CD14-positive monocyte (primary cell): Measurements from ENCODE around the gene L3MBTL3. TPM values are rescaled to one million over a fixed set of nuclear protein-coding genes. Genes with fewer than 3 reads are reported as not detected.

Source experiments
- DNase-seq, 3 donors: peaks; one replicate each; pipeline ENCODE4 v3.0.0-alpha.2; 2011 to 2022
- H2AFZ ChIP-seq: 2 replicates; pipeline ENCODE4 v1.6.0; 2012; ENCODE audit warnings: mild to moderate bottlenecking, low read depth, low read length, inconsistent platforms; ENCODE audit not compliant: insufficient read depth, poor library complexity, severe bottlenecking
- H3K27ac ChIP-seq, 2 donors: 1 replicate in 1 of 2; 2 replicates in 1 of 2; pipeline ENCODE4 v1.5.1; 2012 to 2013; ENCODE audit warnings: low read length in 2 of 2, control low read depth in 1 of 2, inconsistent platforms in 1 of 2, low read depth in 1 of 2, mild to moderate bottlenecking in 1 of 2
- H3K27me3 ChIP-seq, 2 donors: one replicate each; pipeline versions ENCODE4 v1.6.0 to v1.6.1; 2011 to 2013; ENCODE audit warnings: low read length in 2 of 2; ENCODE audit not compliant: control insufficient read depth in 2 of 2, insufficient read depth in 2 of 2
- H3K36me3 ChIP-seq, 2 donors: replicated peaks in 1 of 2; 1 replicate in 1 of 2; 2 replicates in 1 of 2; pipeline versions ENCODE4 v1.5.1 to v1.6.1; 2012 to 2013; ENCODE audit warnings: low read length in 2 of 2, control low read depth in 1 of 2, inconsistent platforms in 1 of 2, mild to moderate bottlenecking in 1 of 2; ENCODE audit not compliant: insufficient read depth in 2 of 2, control insufficient read depth in 1 of 2
- H3K4me1 ChIP-seq, 2 donors: 1 replicate in 1 of 2; 2 replicates in 1 of 2; pipeline versions ENCODE4 v1.5.1 to v1.6.1; 2012 to 2013; ENCODE audit warnings: low read length in 2 of 2, control low read depth in 1 of 2, inconsistent platforms in 1 of 2, mild to moderate bottlenecking in 1 of 2, moderate library complexity in 1 of 2; ENCODE audit not compliant: insufficient read depth in 2 of 2, control insufficient read depth in 1 of 2
- H3K4me2 ChIP-seq: replicated peaks from 2 replicates; pipeline ENCODE3; 2012; ENCODE audit warnings: low read length, moderate library complexity, mild to moderate bottlenecking; ENCODE audit not compliant: poor library complexity, severe bottlenecking; ENCODE audit errors: extremely low read depth
- H3K4me3 ChIP-seq, 3 experiments: fragments of 200-600 bp in 1 of 3; sonication (generic) in 1 of 3; replicated peaks in 1 of 3; 1 replicate in 2 of 3; 2 replicates in 1 of 3; pipeline ENCODE4 v1.5.1; 2011 to 2013; ENCODE audit warnings: low read length in 3 of 3, mild to moderate bottlenecking in 3 of 3, control low read depth in 2 of 3, low read depth in 2 of 3, inconsistent platforms in 1 of 3, moderate library complexity in 1 of 3
- H3K79me2 ChIP-seq: 2 replicates; pipeline ENCODE4 v1.6.0; 2012; ENCODE audit warnings: mild to moderate bottlenecking, control low read depth, inconsistent platforms, low read length, moderate library complexity; ENCODE audit not compliant: insufficient read depth
- H3K9ac ChIP-seq: 2 replicates; pipeline ENCODE4 v1.6.0; 2017; ENCODE audit warnings: low read length, mild to moderate bottlenecking; ENCODE audit not compliant: insufficient read depth, poor library complexity, severe bottlenecking
- H3K9me3 ChIP-seq, 2 donors: replicated peaks in 1 of 2; 1 replicate in 1 of 2; 2 replicates in 1 of 2; pipeline versions ENCODE4 v1.5.1 to v1.6.1; 2012 to 2013; ENCODE audit warnings: low read length in 2 of 2, control low read depth in 1 of 2; ENCODE audit not compliant: control insufficient read depth in 1 of 2, insufficient read depth in 1 of 2
- H4K20me1 ChIP-seq: 2 replicates; pipeline ENCODE4 v1.6.0; 2012; ENCODE audit warnings: mild to moderate bottlenecking, low read length, control low read depth, moderate library complexity; ENCODE audit not compliant: insufficient read depth
- H3K27ac Mint-ChIP-seq, 7 donors: one replicate each; pipeline ENCODE4 v1.8.0; 2020; ENCODE audit warnings: mild to moderate bottlenecking in 7 of 7, mixed read lengths in 7 of 7, moderate library complexity in 6 of 7, inconsistent platforms in 2 of 7
- H3K27me3 Mint-ChIP-seq, 3 donors: one replicate each; pipeline ENCODE4 v1.8.0; 2021 to 2022; ENCODE audit warnings: low read depth in 3 of 3, mild to moderate bottlenecking in 3 of 3, mixed read lengths in 3 of 3, moderate library complexity in 3 of 3, inconsistent platforms in 1 of 3
- H3K36me3 Mint-ChIP-seq, 2 donors: one replicate each; pipeline ENCODE4 v1.8.0; 2020; ENCODE audit warnings: mixed read lengths in 2 of 2, inconsistent platforms in 1 of 2, mild to moderate bottlenecking in 1 of 2
- H3K4me1 Mint-ChIP-seq: one replicate; pipeline ENCODE4 v1.8.0; 2020; ENCODE audit warnings: mild to moderate bottlenecking, mixed read lengths
- H3K4me3 Mint-ChIP-seq, 2 donors: one replicate each; pipeline ENCODE4 v1.8.0; 2020; ENCODE audit warnings: mild to moderate bottlenecking in 2 of 2, mixed read lengths in 2 of 2, moderate library complexity in 1 of 2
- H3K9me3 Mint-ChIP-seq, 7 donors: one replicate each; pipeline ENCODE4 v1.8.0; 2020 to 2022; ENCODE audit warnings: mixed read lengths in 7 of 7, mild to moderate bottlenecking in 6 of 7, moderate library complexity in 6 of 7, inconsistent platforms in 2 of 7
- CTCF ChIP-seq: fragments of 200-600 bp; IDR thresholded peaks from one replicate; pipeline ENCODE4 v1.8.0; 2022; ENCODE audit warnings: antibody characterized with exemption, mild to moderate bottlenecking
- WGBS: methylation state at CpG from one replicate; pipeline ENCODE4 v1.1.5; 2013; ENCODE audit warnings: missing lambda C conversion rate; ENCODE audit not compliant: insufficient coverage; 5-methylcytosine and 5-hydroxymethylcytosine counted together
- intact Hi-C, 2 donors: fragments of 100-400 bp; cut with micrococcal nuclease; formaldehyde crosslinking; loops; one replicate each; pipeline versions ENCODE4 v1.15.0 to v1.15.1; 2023
- polyA plus RNA-seq, 3 donors: library from polyadenylated mRNA; depleted of rRNA in 1 of 3; unstranded in 2 of 3; stranded (reverse) in 1 of 3; fragments of 300-500 nt in 2 of 3; fragments of >200 nt in 1 of 3; fragmentation: Illumina TruSeq in 2 of 3; gene quantifications; 1 replicate in 2 of 3; 2 replicates in 1 of 3; pipeline ENCODE4 v1.2.3, GENCODE V29; 2012 to 2021

The L3MBTL3 gene
- polyA plus RNA-seq, 3 donors: 2.1 to 8.0 (median 3.7) TPM

- Histone ChIP-seq H3K9me3 (no peaks in the 10 kb centered on the region), H3K36me3 (peaks cover 22 to 56% of the 10 kb centered on the region in 2 donors), H4K20me1 (no peaks in the 10 kb centered on the region), H3K79me2 (no peaks in the 10 kb centered on the region), H3K9ac (no peak overlapping the region), H3K4me2 (no peak overlapping the region), H3K27ac (no peak overlapping the region), H3K4me1 (no peaks in the 10 kb centered on the region), H3K27me3 (no peaks in the 10 kb centered on the region), H2AFZ (no peak overlapping the region), H3K4me3 (no peak overlapping the region)
- Mint-ChIP-seq H3K9me3 (peaks cover 0 to 4% (median 0%) of the 10 kb centered on the region in 7 donors), H3K4me3 (no peak overlapping the region), H3K4me1 (peaks cover 10% of the 10 kb centered on the region), H3K27me3 (peaks cover 0 to 1% (median 0%) of the 10 kb centered on the region in 3 donors), H3K36me3 (peaks cover 65 to 72% of the 10 kb centered on the region in 2 donors), H3K27ac (no peak overlapping the region)
- DNase-seq: no peak
- no peak for TF ChIP-seq CTCF
- WGBS: 83% methylated on average over 1 of the region's 1 CpG
- intact Hi-C loops: no loop called here
Observed at GRCh38 chr6:130093546-130093945, 75.2 kb downstream of the L3MBTL3 start.

DNA sequence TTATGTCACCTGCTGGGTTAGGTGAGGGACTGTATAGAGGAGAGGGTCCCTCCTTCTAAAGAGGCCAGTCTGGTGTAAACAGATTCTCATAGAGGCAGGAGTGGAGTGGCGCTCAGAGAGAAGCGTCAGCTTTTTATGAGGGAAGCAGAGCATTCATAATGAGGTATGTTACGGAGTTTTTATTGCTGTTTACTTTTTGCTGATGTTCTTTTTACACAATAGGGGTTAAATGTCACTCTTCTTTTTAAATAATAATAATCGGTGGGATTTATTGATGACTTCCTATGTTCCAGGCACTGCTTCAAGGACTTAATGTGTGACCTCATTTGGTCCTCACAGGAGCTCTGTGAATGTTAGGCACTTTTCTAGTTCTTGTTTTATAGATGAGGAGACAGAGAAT, 79.9 kb downstream of the L3MBTL3 start:
- peaks cover 0 to 1% (median 0%) of the 10 kb centered on the region in 3 donors for H3K27me3 Mint-ChIP-seq
- WGBS: no CpG with 5 or more reads among the region's 4 CpGs
- no peaks in the 10 kb centered on the region for H3K27me3 ChIP-seq
- H4K20me1 ChIP-seq: no peaks in the 10 kb centered on the region
- no peaks in the 10 kb centered on the region for H3K79me2 ChIP-seq
- H3K27ac ChIP-seq: no peak overlapping the region
- H3K4me3 ChIP-seq: no peak overlapping the region
- no peaks in the 10 kb centered on the region for H3K4me1 Mint-ChIP-seq
- peak overlapping the region in 1 of 7 donors; percentile 49 for H3K27ac Mint-ChIP-seq
- no peaks in the 10 kb centered on the region for H3K9me3 ChIP-seq
- intact Hi-C loops: no loop called here
- H2AFZ ChIP-seq: no peak overlapping the region
- no peaks in the 10 kb centered on the region for H3K4me1 ChIP-seq
- H3K4me3 Mint-ChIP-seq: no peak overlapping the region
- H3K4me2 ChIP-seq: no peak overlapping the region
- H3K9me3 Mint-ChIP-seq: no peaks in the 10 kb centered on the region
- no peak overlapping the region for H3K9ac ChIP-seq
- TF ChIP-seq CTCF: no peak
- H3K36me3 Mint-ChIP-seq: peaks cover 63 to 66% of the 10 kb centered on the region in 2 donors
- no peak for DNase-seq
- H3K36me3 ChIP-seq: peaks cover 29 to 74% of the 10 kb centered on the region in 2 donors
